Stimulated activated CD8-positive, alpha-beta memory T cell treated with anti-CD3 and anti-CD28 coated beads, Interleukin-7, amount 100 ng/mL, for 24 hours (primary cell): ENCODE measurements around the gene MRPL1.
"Not testable (repeated sequence)": the region's sequence is repeated elsewhere in the genome, so short reads cannot be mapped to it uniquely, and the experiment has no call there.

Experiments
- DNase-seq: peaks from one replicate; pipeline ENCODE4 v3.0.0-alpha.2; 2020; ENCODE audit warnings: low read depth

MRPL1 gene

GRCh38 chr4:77982900-77983540 lies 120.4 kb downstream of the MRPL1 start:
- DNase-seq, result not testable (repeated sequence)

- DNase-seq, result not testable (repeated sequence)
These were observed 121.1 kb downstream of the MRPL1 start for GRCh38 chr4:77983612-77984311.

GRCh38 chr4:77989968-77990367 lies 127.3 kb downstream of the MRPL1 start:
- no peak for DNase-seq

GRCh38 chr4:77990456-77990855 lies 127.8 kb downstream of the MRPL1 start:
- no peak for DNase-seq

- no peak for DNase-seq
These were observed 128.3 kb downstream of the MRPL1 start for GRCh38 chr4:77990904-77991358.

- DNase-seq, result no peak
These were observed 130.0 kb downstream of the MRPL1 start for GRCh38 chr4:77992581-77992980.

GRCh38 chr4:77994194-77994721 lies 131.6 kb downstream of the MRPL1 start:
- DNase-seq, result no peak

GRCh38 chr4:77996076-77996475 lies 133.4 kb downstream of the MRPL1 start:
- no peak for DNase-seq

- DNase-seq, result no peak
These were observed 138.9 kb downstream of the MRPL1 start for GRCh38 chr4:78001531-78001930.

- no peak for DNase-seq
These were observed 139.6 kb downstream of the MRPL1 start for GRCh38 chr4:78002260-78002659.
